Measurements from ENCODE around the gene DLG1. TPM values are rescaled to one million over a fixed set of nuclear protein-coding genes. Genes with fewer than 3 reads are reported as not detected.

Gene DLG1
- total and polyA plus RNA-seq, 2 of the 4 experiments (the other 2 are of a cell fraction): 21.2 to 57.7 TPM

DNA sequence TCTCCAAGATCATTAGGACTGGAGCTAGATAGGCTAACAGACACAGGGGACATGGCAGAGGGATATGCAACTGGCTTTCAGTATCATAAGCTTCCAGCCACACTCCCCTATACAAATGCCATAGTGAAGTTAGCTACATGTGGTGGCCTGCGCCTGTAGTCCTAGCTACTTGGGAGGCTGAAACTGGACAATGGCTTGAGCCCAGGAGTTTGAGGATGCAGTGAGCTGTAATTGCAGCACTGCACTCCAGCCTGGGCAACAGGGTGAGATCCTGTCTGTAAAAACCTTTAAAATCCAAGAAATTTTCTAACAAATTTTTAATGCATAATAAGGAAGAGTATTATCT lies 37.3 kb downstream of the DLG1 start:
- intact Hi-C loops (cut with micrococcal nuclease) (no loop called here), in situ Hi-C loops (cut with MboI; ENCODE audit: low sequenced_read_pairs) (no loop called here), dilution Hi-C loops (cut with HindIII; ENCODE audit: low sequenced_read_pairs, unreplicated experiment) (no loop called here)
- Histone ChIP-seq H4K20me1 (ENCODE audit: insufficient read depth, low read length) (peaks cover 27% of the 10 kb centered on the region), H3K27ac (ENCODE audit: insufficient read depth, low read length) (no peak overlapping the region), H3K4me1 (ENCODE audit: control insufficient read depth, insufficient read depth, low read length) (peaks cover 2% of the 10 kb centered on the region), H3K56ac (ENCODE audit: extremely low read depth, insufficient read depth, low read length) (no peak overlapping the region), H2AK5ac (ENCODE audit: low read depth, low read length) (no peak overlapping the region), H3K9me1 (ENCODE audit: insufficient read depth, low read length) (peaks cover 3% of the 10 kb centered on the region; the same call in 1 of the 2 replicates), H3K23ac (ENCODE audit: low read depth, low read length) (peak overlapping the region; percentile 40; the same call in 1 of the 2 replicates), H4K91ac (ENCODE audit: insufficient read depth, low read depth, low read length) (no peak overlapping the region), H2BK20ac (ENCODE audit: low read depth, low read length) (no peak overlapping the region), H3K4me2 (ENCODE audit: low read depth, low read length) (no peak overlapping the region), H3K4ac (ENCODE audit: low read depth, low read length) (no peak overlapping the region), H2BK120ac (ENCODE audit: low read depth, low read length) (no peak overlapping the region), H3K14ac (replicated peaks; ENCODE audit: low read depth, low read length) (no peak overlapping the region), H2BK15ac (ENCODE audit: low read depth, low read length) (no peak overlapping the region), H2BK5ac (ENCODE audit: low read depth, low read length, poor library complexity, severe bottlenecking) (no peak overlapping the region), H3K9ac (ENCODE audit: low read depth, low read length) (no peak overlapping the region), H3K79me1 (ENCODE audit: low read depth in 1 of 2, low read length in 2 of 2) (peaks cover 35 to 52% of the 10 kb centered on the region in 2 experiments), H3K4me3 (ENCODE audit: insufficient read depth, low read depth, low read length) (no peak overlapping the region), H3K27me3 (ENCODE audit: control insufficient read depth, insufficient read depth, low read length) (no peaks in the 10 kb centered on the region), H3K36me3 (ENCODE audit: control insufficient read depth, insufficient read depth, low read length) (no peaks in the 10 kb centered on the region), H2AFZ (replicated peaks; ENCODE audit: low read length, poor library complexity) (no peak overlapping the region), H4K5ac (ENCODE audit: low read depth, low read length) (no peak overlapping the region), H3K9me3 (ENCODE audit: control insufficient read depth, insufficient read depth, low read length) (no peaks in the 10 kb centered on the region), H4K8ac (ENCODE audit: low read depth in 2 of 2, low read length in 2 of 2) (no peak overlapping the region), H2AK9ac (replicated peaks; ENCODE audit: low read depth, low read length, poor library complexity) (no peak overlapping the region), H3K18ac (ENCODE audit: low read depth, low read length) (no peak overlapping the region)
- ATAC-seq (ENCODE audit: low read depth) (no peak), DNase-seq (no peak)
- ChIA-PET POLR2A (ENCODE audit: unreplicated experiment) (no interaction called here), CTCF (no interaction called here)
- no peak for TF ChIP-seq POLR2A (IDR thresholded peaks at IDR 0.05; ENCODE audit: low read depth, low read length)
- TF ChIP-seq, protein P1, sequence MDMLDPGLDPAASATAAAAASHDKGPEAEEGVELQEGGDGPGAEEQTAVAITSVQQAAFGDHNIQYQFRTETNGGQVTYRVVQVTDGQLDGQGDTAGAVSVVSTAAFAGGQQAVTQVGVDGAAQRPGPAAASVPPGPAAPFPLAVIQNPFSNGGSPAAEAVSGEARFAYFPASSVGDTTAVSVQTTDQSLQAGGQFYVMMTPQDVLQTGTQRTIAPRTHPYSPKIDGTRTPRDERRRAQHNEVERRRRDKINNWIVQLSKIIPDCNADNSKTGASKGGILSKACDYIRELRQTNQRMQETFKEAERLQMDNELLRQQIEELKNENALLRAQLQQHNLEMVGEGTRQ (IDR thresholded peaks at IDR 0.05; ENCODE audit: low read depth, low read length): no peak
- TF ChIP-seq BHLHE40 (IDR thresholded peaks at IDR 0.05; ENCODE audit: low read depth, low read length): no peak
- no peak for TF ChIP-seq RCOR1 (IDR thresholded peaks at IDR 0.05; ENCODE audit: insufficient replicate concordance, low read length)
- TF ChIP-seq, protein P2, sequence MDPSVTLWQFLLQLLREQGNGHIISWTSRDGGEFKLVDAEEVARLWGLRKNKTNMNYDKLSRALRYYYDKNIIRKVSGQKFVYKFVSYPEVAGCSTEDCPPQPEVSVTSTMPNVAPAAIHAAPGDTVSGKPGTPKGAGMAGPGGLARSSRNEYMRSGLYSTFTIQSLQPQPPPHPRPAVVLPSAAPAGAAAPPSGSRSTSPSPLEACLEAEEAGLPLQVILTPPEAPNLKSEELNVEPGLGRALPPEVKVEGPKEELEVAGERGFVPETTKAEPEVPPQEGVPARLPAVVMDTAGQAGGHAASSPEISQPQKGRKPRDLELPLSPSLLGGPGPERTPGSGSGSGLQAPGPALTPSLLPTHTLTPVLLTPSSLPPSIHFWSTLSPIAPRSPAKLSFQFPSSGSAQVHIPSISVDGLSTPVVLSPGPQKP (IDR thresholded peaks at IDR 0.05; ENCODE audit: borderline replicate concordance, low read depth, low read length): no peak
- no peak for TF ChIP-seq FOS (IDR thresholded peaks at IDR 0.05; ENCODE audit: low read depth, low read length)
- no peak for TF ChIP-seq SMC3 (IDR thresholded peaks at IDR 0.05; ENCODE audit: low read depth, low read length)
- no peak for TF ChIP-seq RAD21 (IDR thresholded peaks at IDR 0.05; ENCODE audit: low read length)
- no peak for TF ChIP-seq NFE2L2 (IDR thresholded peaks at IDR 0.05; ENCODE audit: low read depth, low read length)
- TF ChIP-seq, protein P3, sequence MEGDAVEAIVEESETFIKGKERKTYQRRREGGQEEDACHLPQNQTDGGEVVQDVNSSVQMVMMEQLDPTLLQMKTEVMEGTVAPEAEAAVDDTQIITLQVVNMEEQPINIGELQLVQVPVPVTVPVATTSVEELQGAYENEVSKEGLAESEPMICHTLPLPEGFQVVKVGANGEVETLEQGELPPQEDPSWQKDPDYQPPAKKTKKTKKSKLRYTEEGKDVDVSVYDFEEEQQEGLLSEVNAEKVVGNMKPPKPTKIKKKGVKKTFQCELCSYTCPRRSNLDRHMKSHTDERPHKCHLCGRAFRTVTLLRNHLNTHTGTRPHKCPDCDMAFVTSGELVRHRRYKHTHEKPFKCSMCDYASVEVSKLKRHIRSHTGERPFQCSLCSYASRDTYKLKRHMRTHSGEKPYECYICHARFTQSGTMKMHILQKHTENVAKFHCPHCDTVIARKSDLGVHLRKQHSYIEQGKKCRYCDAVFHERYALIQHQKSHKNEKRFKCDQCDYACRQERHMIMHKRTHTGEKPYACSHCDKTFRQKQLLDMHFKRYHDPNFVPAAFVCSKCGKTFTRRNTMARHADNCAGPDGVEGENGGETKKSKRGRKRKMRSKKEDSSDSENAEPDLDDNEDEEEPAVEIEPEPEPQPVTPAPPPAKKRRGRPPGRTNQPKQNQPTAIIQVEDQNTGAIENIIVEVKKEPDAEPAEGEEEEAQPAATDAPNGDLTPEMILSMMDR (conservative IDR thresholded peaks at IDR 0.05; ENCODE audit: low read depth, low read length): no peak
- TF ChIP-seq MXI1 (IDR thresholded peaks at IDR 0.05; ENCODE audit: borderline replicate concordance, low read depth, low read length): no peak
- no peak for TF ChIP-seq RFX5 (IDR thresholded peaks at IDR 0.05; ENCODE audit: low read depth, low read length)
- no peak for TF ChIP-seq MAFK (IDR thresholded peaks at IDR 0.05; ENCODE audit: low read depth, low read length)
- no peak for TF ChIP-seq CEBPB (IDR thresholded peaks at IDR 0.05; ENCODE audit: low read depth, low read length)
- TF ChIP-seq CHD1 (IDR thresholded peaks at IDR 0.05; ENCODE audit: low read depth, low read length): no peak
- no peak for TF ChIP-seq MAZ (IDR thresholded peaks at IDR 0.05; ENCODE audit: borderline replicate concordance, low read depth, low read length)
- no TSS peak for BruUV-seq (replicated peaks)
- no CpG with 5 or more reads among the region's 1 CpG for WGBS, 2 experiments (ENCODE audit: extremely low coverage in 2 of 2, insufficient read length in 1 of 2)

Data from IMR-90 (cell line).